OCI-LY7 (cell line): ENCODE data around the gene ACOX1.

ENCODE experiments used
- EZH2phosphoT487 ChIP-seq: fragments of 200-600 bp; sonication (generic); IDR thresholded peaks from 2 replicates; pipeline ENCODE4 v1.6.1; 2018; ENCODE audit warnings: low read depth, borderline replicate concordance, mild to moderate bottlenecking, mixed run types, antibody characterized with exemption, low read length, moderate library complexity, mixed read lengths
- TF ChIP-seq, protein P1 (sequence below): fragments of 200-600 bp; sonication (generic); conservative IDR thresholded peaks from 2 replicates; pipeline ENCODE4 v1.5.1; 2014; ENCODE audit warnings: mild to moderate bottlenecking, antibody characterized with exemption, low read length, moderate library complexity, mixed read lengths

DNA sequence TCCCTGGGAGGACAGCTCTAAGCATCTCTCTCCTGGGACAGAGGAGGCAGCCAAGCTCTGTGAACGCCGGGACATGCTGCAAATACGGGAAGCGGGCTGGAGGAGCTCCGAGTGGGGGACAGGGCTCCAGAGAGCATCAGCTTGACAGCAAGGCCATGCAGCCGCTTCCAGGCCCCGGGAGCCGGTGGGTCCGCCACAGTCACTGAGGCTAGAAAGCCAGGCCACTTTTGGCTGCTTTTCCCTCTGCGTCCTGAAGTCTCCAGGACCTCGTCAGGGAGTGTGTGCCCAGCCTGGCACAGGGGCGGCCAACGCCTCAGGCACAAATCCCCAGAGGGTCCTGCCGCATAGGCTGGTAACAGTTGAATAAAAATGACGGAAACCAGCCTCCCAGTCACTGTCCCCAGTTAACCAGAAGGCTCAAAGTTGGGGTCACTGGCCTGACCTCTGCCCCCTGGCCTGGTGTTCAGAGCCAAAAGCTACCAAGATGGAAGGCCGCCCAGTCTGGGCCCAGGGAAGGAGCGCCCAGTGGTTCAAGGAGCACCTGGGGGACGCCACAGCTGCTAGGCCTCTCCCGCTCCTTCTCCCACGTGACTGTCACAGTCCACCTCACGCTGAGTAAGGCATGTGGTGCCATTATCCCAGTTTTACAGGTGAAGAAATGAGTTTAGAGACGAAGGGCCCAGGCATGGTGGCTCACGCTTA, 79.0 kb downstream of the ACOX1 start:
- TF ChIP-seq, protein P1, sequence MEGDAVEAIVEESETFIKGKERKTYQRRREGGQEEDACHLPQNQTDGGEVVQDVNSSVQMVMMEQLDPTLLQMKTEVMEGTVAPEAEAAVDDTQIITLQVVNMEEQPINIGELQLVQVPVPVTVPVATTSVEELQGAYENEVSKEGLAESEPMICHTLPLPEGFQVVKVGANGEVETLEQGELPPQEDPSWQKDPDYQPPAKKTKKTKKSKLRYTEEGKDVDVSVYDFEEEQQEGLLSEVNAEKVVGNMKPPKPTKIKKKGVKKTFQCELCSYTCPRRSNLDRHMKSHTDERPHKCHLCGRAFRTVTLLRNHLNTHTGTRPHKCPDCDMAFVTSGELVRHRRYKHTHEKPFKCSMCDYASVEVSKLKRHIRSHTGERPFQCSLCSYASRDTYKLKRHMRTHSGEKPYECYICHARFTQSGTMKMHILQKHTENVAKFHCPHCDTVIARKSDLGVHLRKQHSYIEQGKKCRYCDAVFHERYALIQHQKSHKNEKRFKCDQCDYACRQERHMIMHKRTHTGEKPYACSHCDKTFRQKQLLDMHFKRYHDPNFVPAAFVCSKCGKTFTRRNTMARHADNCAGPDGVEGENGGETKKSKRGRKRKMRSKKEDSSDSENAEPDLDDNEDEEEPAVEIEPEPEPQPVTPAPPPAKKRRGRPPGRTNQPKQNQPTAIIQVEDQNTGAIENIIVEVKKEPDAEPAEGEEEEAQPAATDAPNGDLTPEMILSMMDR, result no peak
- no peak for TF ChIP-seq EZH2phosphoT487
